ENCODE results near the gene BICD2. TPM values are rescaled to one million over a fixed set of nuclear protein-coding genes. Genes with fewer than 3 reads are reported as not detected.

Gene BICD2
- total and polyA plus RNA-seq, 4 donors: 13.8 to 33.2 (median 26.4) TPM

- ATAC-seq (ENCODE audit: insufficient read depth, low FRiP score): no peak
- WGBS, 2 donors: 84 to 91% methylated on average over 9 of the region's 9 CpGs
- peak in 1 of 3 donors; percentile 0 for DNase-seq
- no peak overlapping the region for H3K27ac ChIP-seq (ENCODE audit: low read depth in 1 of 2, low read length in 1 of 2)
- TF ChIP-seq CTCF (IDR thresholded peaks at IDR 0.05; ENCODE audit: control extremely low read depth, extremely low read depth): no peak
- H3K9ac ChIP-seq (ENCODE audit: insufficient read depth in 1 of 2, low read length in 2 of 2): no peak overlapping the region
- H3K4me3 ChIP-seq: no peak overlapping the region
- H3K27me3 ChIP-seq (ENCODE audit: control insufficient read depth in 3 of 3, insufficient read depth in 3 of 3, low read length in 2 of 3): no peaks in the 10 kb centered on the region
- no peaks in the 10 kb centered on the region for H3K9me3 ChIP-seq (ENCODE audit: control insufficient read depth in 4 of 4, insufficient read depth in 3 of 4, low read length in 3 of 4)
- H3K4me1 ChIP-seq (ENCODE audit: control insufficient read depth in 5 of 5, insufficient read depth in 5 of 5, low read length in 5 of 5): peaks cover 0 to 49% (median 11%) of the 10 kb centered on the region in 5 donors
- H3K36me3 ChIP-seq (ENCODE audit: control insufficient read depth in 4 of 4, insufficient read depth in 4 of 4, low read length in 4 of 4): no peaks in the 10 kb centered on the region
Observed at GRCh38 chr9:92735636-92736562, 28.7 kb downstream of the BICD2 start.

GRCh38 chr9:92734931-92735635, 29.6 kb downstream of the BICD2 start:
- DNase-seq: peak in 1 of 3 donors; percentile 9
- H3K4me3 ChIP-seq: no peak overlapping the region
- H3K27me3 ChIP-seq (ENCODE audit: control insufficient read depth in 3 of 3, insufficient read depth in 3 of 3, low read length in 2 of 3): no peaks in the 10 kb centered on the region
- no peak for TF ChIP-seq CTCF (IDR thresholded peaks at IDR 0.05; ENCODE audit: control extremely low read depth, extremely low read depth)
- no peaks in the 10 kb centered on the region for H3K36me3 ChIP-seq (ENCODE audit: control insufficient read depth in 4 of 4, insufficient read depth in 4 of 4, low read length in 4 of 4)
- no peak overlapping the region for H3K9ac ChIP-seq (ENCODE audit: insufficient read depth in 1 of 2, low read length in 2 of 2)
- WGBS, 2 donors: 89 to 94% methylated on average over 9 of the region's 9 CpGs
- ATAC-seq (ENCODE audit: insufficient read depth, low FRiP score): no peak
- no peak overlapping the region for H3K27ac ChIP-seq (ENCODE audit: low read depth in 1 of 2, low read length in 1 of 2)
- H3K9me3 ChIP-seq (ENCODE audit: control insufficient read depth in 4 of 4, insufficient read depth in 3 of 4, low read length in 3 of 4): no peaks in the 10 kb centered on the region
- peaks cover 0 to 46% (median 5%) of the 10 kb centered on the region in 5 donors for H3K4me1 ChIP-seq (ENCODE audit: control insufficient read depth in 5 of 5, insufficient read depth in 5 of 5, low read length in 5 of 5)

GRCh38 chr9:92730897-92731296, 33.7 kb downstream of the BICD2 start:
- ATAC-seq (ENCODE audit: insufficient read depth, low FRiP score) (no peak), DNase-seq (peak in 1 of 3 donors; percentile 7)
- Histone ChIP-seq H3K4me3 (no peak overlapping the region), H3K9ac (ENCODE audit: insufficient read depth in 1 of 2, low read length in 2 of 2) (no peak overlapping the region), H3K4me1 (ENCODE audit: control insufficient read depth in 5 of 5, insufficient read depth in 5 of 5, low read length in 5 of 5) (peaks cover 0 to 32% (median 4%) of the 10 kb centered on the region in 5 donors), H3K27me3 (ENCODE audit: control insufficient read depth in 3 of 3, insufficient read depth in 3 of 3, low read length in 2 of 3) (no peaks in the 10 kb centered on the region), H3K9me3 (ENCODE audit: control insufficient read depth in 4 of 4, insufficient read depth in 3 of 4, low read length in 3 of 4) (no peaks in the 10 kb centered on the region), H3K27ac (ENCODE audit: low read depth in 1 of 2, low read length in 1 of 2) (no peak overlapping the region), H3K36me3 (ENCODE audit: control insufficient read depth in 4 of 4, insufficient read depth in 4 of 4, low read length in 4 of 4) (peaks cover 0 to 16% (median 13%) of the 10 kb centered on the region in 4 donors)
- 94% methylated on average over 8 of the region's 8 CpGs for WGBS, 2 donors
- no peak for TF ChIP-seq CTCF (IDR thresholded peaks at IDR 0.05; ENCODE audit: control extremely low read depth, extremely low read depth)
